Endothelial cell (in vitro differentiated cells): ENCODE data around the gene CKAP2. TPM values are rescaled to one million over a fixed set of nuclear protein-coding genes. Genes with fewer than 3 reads are reported as not detected.

Source experiments
- DNase-seq: peaks from one replicate; pipeline ENCODE4 v3.0.0; 2021; ENCODE audit warnings: low spot score
- H3K27ac Mint-ChIP-seq: one replicate; pipeline ENCODE4 v1.8.0; 2021; ENCODE audit warnings: mixed read lengths, inconsistent platforms; ENCODE audit not compliant: unreplicated experiment
- H3K27me3 Mint-ChIP-seq: one replicate; pipeline ENCODE4 v1.8.0; 2021; ENCODE audit warnings: mild to moderate bottlenecking, moderate library complexity, mixed read lengths, inconsistent platforms; ENCODE audit not compliant: unreplicated experiment
- H3K36me3 Mint-ChIP-seq: one replicate; pipeline ENCODE4 v1.8.0; 2021; ENCODE audit warnings: mild to moderate bottlenecking, low read depth, mixed read lengths, inconsistent platforms; ENCODE audit not compliant: unreplicated experiment
- H3K4me1 Mint-ChIP-seq: one replicate; pipeline ENCODE4 v1.8.0; 2021; ENCODE audit warnings: mild to moderate bottlenecking, mixed read lengths, inconsistent platforms; ENCODE audit not compliant: unreplicated experiment
- H3K4me3 Mint-ChIP-seq: one replicate; pipeline ENCODE4 v1.8.0; 2021; ENCODE audit warnings: mild to moderate bottlenecking, mixed read lengths, inconsistent platforms; ENCODE audit not compliant: unreplicated experiment
- H3K9me3 Mint-ChIP-seq: one replicate; pipeline ENCODE4 v1.8.0; 2021; ENCODE audit warnings: mixed read lengths, inconsistent platforms; ENCODE audit not compliant: unreplicated experiment
- total RNA-seq: library from RNA; stranded (reverse); fragmentation: NEBNext Ultra II Directional; extraction: Animal tissue kit (Norgen Biotek cat#: 25700); gene quantifications from one replicate; pipeline ENCODE4 v1.2.1, GENCODE V29; 2021; ENCODE audit not compliant: unreplicated experiment
- TF ChIP-seq, protein P1 (sequence below): fragments of 200-600 bp; sonication (generic); IDR thresholded peaks from one replicate; pipeline ENCODE4 v1.5.0; 2021; ENCODE audit warnings: antibody characterized with exemption; ENCODE audit not compliant: unreplicated experiment

CKAP2 gene
- total RNA-seq, 1 donor from 2014 or later, result 58.1 TPM

DNA sequence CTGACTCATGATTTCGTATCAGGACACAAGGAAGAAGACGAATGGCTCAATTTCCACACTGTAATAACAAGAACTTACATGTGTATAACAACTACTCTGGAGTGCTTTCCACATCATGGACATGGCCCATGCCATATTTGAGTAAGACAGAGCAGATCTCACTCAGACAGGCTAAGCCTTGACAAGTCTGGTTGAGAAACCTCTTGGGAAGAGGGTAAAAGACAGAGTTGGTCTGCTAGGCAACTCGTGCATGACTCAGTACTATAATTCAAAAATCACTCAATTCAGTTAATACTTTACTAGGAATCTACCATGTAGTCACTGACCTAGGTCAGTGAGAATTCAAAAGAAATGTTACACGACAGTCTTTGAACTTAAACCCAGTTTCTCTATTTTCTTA, 43.6 kb upstream of the CKAP2 start:
- TF ChIP-seq, protein P1, sequence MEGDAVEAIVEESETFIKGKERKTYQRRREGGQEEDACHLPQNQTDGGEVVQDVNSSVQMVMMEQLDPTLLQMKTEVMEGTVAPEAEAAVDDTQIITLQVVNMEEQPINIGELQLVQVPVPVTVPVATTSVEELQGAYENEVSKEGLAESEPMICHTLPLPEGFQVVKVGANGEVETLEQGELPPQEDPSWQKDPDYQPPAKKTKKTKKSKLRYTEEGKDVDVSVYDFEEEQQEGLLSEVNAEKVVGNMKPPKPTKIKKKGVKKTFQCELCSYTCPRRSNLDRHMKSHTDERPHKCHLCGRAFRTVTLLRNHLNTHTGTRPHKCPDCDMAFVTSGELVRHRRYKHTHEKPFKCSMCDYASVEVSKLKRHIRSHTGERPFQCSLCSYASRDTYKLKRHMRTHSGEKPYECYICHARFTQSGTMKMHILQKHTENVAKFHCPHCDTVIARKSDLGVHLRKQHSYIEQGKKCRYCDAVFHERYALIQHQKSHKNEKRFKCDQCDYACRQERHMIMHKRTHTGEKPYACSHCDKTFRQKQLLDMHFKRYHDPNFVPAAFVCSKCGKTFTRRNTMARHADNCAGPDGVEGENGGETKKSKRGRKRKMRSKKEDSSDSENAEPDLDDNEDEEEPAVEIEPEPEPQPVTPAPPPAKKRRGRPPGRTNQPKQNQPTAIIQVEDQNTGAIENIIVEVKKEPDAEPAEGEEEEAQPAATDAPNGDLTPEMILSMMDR, result no peak
- DNase-seq, result no peak
- peaks cover 27% of the 10 kb centered on the region for H3K36me3 Mint-ChIP-seq
- H3K9me3 Mint-ChIP-seq, result no peaks in the 10 kb centered on the region
- peak overlapping the region; percentile 28 for H3K4me3 Mint-ChIP-seq
- peaks cover 53% of the 10 kb centered on the region for H3K4me1 Mint-ChIP-seq
- H3K27ac Mint-ChIP-seq, result peak overlapping the region; percentile 77
- peaks cover 6% of the 10 kb centered on the region for H3K27me3 Mint-ChIP-seq

DNA sequence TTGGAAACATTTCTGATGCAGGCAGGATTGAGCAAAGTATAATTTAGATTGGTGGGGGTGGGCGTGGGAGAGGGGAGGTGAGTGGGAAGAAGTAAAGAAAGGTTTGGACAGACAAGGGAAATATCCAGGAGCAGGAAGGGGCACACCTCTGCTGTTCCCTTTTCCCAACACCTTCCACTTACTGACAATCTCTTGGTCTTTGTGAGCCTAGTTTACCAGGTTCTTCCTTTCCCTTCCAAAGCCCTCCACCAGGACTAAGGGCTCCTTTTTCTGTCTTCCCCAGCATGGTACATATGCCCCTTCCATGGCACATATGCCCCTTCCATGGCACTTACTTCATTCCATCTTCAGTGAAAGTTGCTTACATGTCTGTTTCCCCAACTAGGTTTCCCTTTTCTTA, 43.1 kb upstream of the CKAP2 start:
- no peak for DNase-seq
- Mint-ChIP-seq H3K36me3 (peaks cover 22% of the 10 kb centered on the region), H3K4me1 (peaks cover 52% of the 10 kb centered on the region), H3K9me3 (no peaks in the 10 kb centered on the region), H3K4me3 (peak overlapping the region; percentile 28), H3K27ac (peak overlapping the region; percentile 7), H3K27me3 (peaks cover 4% of the 10 kb centered on the region)
- TF ChIP-seq, protein P1, result no peak

DNA sequence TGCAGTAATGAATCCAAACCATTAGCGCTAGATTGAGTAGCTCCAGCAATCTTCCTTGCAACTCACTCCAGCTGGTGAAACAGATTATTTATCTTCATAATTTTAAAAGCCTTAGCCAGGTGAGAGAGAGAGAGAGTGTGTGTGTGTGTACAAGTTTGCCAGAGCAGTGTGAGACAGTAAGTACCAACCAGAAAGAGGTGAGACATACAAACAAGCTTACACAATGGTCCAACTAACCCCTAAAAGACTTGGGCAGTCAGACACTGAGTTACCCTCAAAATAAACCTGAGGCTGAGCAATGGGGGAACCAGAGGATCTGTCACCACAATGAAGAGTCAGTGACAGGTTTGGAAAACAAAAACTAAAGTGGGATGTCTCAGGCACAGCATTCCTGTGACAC, 41.2 kb upstream of the CKAP2 start:
- H3K36me3 Mint-ChIP-seq, result peaks cover 22% of the 10 kb centered on the region
- TF ChIP-seq, protein P1, result no peak
- H3K4me3 Mint-ChIP-seq, result peak overlapping the region; percentile 14
- H3K9me3 Mint-ChIP-seq, result no peaks in the 10 kb centered on the region
- DNase-seq, result no peak
- H3K27me3 Mint-ChIP-seq, result peaks cover 2% of the 10 kb centered on the region
- peak overlapping the region; percentile 84 for H3K27ac Mint-ChIP-seq
- H3K4me1 Mint-ChIP-seq, result peaks cover 57% of the 10 kb centered on the region

DNA sequence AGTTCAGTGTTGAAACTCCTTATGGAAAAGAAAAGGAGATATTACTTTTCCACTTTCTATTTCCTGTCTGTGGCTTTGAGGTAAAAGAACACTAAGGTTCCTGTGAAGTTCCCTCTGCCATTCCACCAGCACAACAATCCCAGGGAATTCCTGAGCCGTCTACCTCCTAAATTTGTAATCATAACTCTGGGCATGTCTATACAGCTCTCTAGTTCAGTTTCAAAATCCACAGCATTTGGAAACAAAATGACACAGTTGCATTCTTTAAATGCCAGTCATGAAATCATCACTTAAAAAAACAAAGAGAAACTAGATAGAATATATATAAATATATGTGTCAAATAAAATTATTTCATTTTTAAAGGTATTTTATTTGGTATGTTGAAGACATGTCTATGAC, 40.3 kb upstream of the CKAP2 start:
- peaks cover 4% of the 10 kb centered on the region for H3K27me3 Mint-ChIP-seq
- H3K27ac Mint-ChIP-seq, result peak overlapping the region; percentile 96
- DNase-seq, result no peak
- peaks cover 29% of the 10 kb centered on the region for H3K36me3 Mint-ChIP-seq
- peaks cover 63% of the 10 kb centered on the region for H3K4me1 Mint-ChIP-seq
- no peaks in the 10 kb centered on the region for H3K9me3 Mint-ChIP-seq
- TF ChIP-seq, protein P1, result no peak
- H3K4me3 Mint-ChIP-seq, result peak overlapping the region; percentile 62

DNA sequence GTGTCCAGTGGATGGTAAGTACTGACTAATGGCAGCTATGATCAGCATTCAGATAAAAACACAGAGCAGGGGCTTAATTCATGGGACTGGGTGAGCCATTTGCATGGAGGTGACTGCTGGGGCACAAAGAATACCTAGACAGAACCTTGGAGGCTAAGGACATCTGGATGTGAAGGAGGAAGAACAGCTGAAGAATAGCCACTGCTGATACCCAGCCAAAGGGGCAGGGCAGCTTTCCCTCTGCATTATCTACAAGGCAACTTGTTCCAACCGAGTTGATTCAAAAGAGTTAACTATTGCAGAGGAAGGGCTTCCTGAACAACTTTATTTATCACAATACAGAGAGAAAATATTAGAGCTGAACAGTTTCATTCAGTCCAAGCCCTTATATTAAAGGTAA, 36.2 kb upstream of the CKAP2 start:
- Mint-ChIP-seq H3K36me3 (peaks cover 41% of the 10 kb centered on the region), H3K27me3 (peaks cover 4% of the 10 kb centered on the region), H3K4me3 (no peak overlapping the region), H3K27ac (peak overlapping the region; percentile 38), H3K4me1 (peaks cover 59% of the 10 kb centered on the region), H3K9me3 (peaks cover 3% of the 10 kb centered on the region)
- TF ChIP-seq, protein P1, result no peak
- DNase-seq, result no peak
